ELR (cell line): ENCODE measurements around the gene DNAJC8.
A peak's percentile ranks its signal among the peaks of the same experiment; 100 is the strongest.

Source experiments
- DNase-seq: peaks from one replicate; pipeline ENCODE4 v3.0.0-alpha.2; 2015; ENCODE audit warnings: low read depth

DNAJC8 gene

DNA sequence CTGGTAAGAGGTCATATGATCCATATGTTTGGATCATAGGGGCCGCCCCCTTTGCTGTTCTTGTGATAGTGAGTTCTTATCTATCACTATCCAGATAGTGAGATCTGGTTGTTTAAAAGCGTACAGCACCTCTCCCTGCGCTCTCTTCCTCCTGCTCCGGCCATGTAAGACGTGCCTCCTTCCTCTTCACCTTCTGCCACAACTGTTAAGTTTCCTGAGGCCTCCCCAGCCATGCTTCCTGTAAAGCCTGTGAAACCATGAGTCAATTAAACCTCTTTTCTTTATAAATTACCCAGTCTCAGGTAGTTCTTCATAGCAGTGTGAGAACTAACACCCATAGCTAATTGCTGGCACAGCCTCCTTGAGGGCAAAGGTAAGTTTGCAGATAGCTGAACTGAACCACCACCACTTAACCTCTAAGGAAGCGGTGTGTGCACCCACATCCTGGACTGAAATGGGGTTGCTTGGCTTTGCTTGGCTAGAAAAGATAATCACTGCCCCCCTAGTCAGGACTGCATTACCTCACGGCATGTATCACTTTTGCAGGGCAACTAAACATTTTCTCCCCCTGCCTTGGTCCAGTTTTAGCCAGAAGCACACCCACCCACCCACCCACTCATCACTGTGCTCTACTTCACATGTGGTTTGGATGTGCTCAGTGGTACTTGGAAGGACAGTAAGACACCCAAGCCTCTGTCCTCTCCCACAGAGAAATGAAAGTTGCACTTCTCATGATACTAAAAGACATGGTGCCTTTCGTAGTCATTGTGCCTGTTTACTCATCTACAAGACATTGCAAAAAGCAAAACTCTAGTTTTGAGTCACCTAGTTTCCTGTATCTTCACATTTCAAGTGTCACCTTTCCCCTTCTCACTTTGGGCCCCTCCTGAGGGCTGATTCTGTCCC, 33.2 kb downstream of the DNAJC8 start:
- DNase-seq, result no peak

DNA sequence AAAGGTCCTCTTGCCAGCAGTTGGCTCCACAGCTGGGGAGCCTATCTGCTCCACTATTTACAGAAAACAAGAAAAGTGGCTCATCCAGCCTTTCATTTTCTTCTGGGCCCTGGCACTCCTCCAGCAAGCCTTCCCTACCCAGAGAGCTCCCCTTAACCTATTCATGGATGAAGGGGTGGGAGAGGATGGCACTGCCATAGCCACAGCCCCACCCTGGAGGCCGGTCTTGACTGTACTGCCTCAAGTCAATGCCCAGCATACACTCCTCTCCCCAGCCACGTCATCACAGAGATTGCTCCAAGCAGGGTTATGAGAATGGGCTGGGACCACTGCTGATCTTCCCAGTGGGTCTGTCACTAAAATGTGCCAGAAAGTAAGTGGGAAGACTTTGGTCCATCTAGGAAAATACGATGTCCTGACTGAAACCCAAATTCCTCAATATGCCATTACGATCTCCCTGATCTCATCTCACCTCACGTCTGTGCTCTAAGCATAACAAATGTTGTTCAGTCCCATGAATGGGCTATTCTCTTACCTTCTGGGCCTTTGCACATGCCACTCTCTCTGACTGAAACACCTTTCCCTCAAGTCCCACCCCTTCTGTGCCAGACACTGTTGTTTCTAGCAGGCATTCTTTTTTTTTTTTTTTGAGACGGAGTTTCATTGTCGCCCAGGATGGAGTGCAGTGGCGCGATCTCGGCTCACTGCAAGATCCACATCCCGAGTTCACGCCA, 35.0 kb downstream of the DNAJC8 start:
- DNase-seq, result no peak

DNA sequence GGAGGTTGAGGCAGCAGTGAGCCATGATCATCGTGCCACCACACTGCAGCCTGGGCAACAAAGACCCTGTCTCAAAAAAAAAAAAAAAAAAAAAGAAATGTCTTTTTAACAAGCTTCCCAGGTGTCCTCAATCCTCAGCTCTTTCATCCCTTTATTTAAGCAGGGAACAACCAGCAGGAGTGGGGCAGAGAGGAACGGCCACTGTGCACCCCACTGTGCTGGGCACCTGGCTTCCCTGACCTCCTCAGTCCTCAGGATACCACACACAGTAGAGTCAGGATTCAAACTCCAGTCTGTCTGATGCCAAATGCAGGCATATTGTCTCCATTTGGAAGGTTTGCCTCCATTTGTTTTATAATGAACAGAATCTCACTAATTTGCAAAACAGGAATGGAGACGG, 36.5 kb downstream of the DNAJC8 start:
- no peak for DNase-seq

DNA sequence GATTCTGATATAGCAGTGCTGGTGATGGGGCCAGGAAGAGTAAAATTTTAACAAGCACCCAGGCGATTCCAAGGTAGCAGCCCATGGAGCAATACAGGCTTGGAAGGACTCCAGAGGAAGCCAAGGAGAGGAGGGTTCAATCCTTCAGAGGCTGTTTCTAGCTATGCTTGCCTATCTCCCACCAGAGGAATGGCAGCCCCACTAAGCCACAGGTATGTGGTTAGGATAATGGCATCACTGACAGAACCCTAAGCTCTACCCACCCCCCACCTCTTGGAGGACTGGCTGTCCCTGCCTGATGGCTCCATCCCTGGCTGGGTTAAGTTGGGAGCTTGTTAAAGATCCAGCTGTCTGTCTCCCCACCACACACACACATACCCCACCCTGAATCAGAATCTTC, 37.0 kb downstream of the DNAJC8 start:
- DNase-seq, result no peak

DNA sequence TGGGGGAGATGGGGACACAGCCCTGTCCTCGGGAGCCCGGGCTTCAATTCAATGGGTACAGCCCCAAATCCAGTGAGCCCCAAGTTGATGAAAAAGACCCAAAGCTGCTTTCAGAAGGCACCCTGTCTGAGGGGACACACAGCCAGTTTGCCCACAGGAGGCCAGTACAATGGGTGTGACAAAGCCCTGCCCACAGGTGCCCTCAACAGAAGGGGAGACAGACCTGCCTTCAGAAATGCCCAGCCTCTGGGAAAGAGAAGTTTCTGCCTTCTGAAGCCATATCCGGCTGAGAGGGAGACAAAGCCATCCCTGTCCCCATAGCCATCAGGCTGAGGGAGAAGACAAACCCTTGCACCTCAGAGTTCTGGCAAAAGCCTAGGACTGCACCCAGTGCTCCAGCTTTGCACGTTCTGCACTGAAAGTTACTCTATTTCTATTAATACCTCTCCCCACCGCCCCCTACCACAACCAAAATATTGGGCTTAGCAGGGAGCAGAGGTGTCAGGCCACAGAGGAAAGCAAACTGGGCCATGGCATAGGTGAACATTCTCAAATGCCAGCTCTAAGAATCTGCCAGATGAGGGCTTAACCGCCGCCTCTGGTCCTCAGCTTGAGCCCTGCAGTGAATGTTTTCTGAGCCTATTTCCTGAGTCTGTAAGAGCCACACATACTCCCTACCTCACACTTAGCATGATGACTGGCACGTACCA, 38.3 kb downstream of the DNAJC8 start:
- no peak for DNase-seq

- no peak for DNase-seq
Measured at GRCh38 chr1:28193701-28194161, 39.1 kb downstream of the DNAJC8 start.

- no peak for DNase-seq
Measured at GRCh38 chr1:28190996-28191645, 41.7 kb downstream of the DNAJC8 start.

- DNase-seq, result peak; percentile 21
Measured at GRCh38 chr1:28190337-28190979, 42.4 kb downstream of the DNAJC8 start.

DNA sequence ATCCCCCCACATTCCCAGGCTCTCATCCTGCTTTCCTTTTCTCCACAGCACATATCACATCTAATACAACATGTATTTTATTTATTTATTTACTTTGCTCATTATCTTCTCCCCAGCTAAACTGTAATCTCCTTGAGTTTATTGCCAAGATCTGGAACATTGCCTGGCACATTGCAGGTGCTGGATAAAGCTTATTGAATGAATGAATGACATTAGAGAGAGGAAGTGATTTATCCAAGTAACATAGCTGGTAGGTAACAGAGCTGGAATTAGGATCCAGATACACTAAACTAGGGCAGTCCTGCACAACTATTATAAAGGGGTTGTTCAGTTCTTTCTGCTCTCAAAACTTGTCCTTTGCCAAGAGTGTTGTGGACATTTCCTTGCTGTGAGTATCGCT, 47.8 kb downstream of the DNAJC8 start:
- DNase-seq, result no peak

DNA sequence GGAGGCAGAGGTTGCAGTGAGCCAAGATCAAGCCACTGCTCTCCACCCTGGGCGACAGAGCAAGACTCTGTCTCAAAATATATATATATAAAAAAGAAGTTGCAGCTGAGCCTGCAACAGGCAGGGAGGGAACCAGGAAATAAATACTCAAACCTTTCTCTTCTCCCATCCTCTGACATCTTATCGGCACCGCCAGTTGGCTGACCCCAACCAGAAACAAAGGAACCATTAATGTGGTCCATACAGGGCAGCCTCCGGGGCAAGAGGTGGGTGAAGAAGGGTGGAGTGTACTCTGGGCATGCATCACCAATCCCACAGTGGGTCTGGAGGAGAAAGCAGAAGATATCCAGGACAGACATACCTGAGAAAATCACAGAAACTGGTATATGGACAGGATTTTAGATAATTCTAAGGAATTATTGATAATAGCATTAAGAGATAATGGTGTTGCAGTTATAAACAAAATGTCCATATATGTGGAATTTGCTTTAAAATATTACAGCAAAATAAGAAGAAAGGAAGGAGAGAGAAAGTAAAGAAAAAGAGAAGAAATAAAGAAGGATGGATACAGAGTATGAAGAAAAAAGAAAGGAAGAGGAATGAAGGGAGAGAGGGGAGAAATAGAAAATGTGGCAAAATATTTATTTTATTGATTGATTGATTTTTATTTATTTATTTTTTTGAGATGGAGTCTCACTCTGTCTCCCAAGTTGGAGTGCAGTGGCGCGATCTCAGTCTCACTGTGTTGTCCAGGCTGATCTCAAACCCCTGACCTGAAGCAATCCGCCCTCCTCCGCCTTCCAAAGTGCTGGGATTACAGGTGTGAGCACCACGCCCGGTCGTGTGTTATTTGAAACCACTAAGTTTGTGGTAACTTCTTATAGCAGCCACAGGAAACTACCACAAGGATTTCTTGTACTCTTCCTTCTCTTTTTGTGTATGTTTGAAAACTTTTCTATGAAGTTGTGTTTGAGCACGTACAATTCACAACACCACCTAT, 52.2 kb downstream of the DNAJC8 start:
- DNase-seq, result no peak

- no peak for DNase-seq
Measured at GRCh38 chr1:28178690-28179485, 53.9 kb downstream of the DNAJC8 start.

DNA sequence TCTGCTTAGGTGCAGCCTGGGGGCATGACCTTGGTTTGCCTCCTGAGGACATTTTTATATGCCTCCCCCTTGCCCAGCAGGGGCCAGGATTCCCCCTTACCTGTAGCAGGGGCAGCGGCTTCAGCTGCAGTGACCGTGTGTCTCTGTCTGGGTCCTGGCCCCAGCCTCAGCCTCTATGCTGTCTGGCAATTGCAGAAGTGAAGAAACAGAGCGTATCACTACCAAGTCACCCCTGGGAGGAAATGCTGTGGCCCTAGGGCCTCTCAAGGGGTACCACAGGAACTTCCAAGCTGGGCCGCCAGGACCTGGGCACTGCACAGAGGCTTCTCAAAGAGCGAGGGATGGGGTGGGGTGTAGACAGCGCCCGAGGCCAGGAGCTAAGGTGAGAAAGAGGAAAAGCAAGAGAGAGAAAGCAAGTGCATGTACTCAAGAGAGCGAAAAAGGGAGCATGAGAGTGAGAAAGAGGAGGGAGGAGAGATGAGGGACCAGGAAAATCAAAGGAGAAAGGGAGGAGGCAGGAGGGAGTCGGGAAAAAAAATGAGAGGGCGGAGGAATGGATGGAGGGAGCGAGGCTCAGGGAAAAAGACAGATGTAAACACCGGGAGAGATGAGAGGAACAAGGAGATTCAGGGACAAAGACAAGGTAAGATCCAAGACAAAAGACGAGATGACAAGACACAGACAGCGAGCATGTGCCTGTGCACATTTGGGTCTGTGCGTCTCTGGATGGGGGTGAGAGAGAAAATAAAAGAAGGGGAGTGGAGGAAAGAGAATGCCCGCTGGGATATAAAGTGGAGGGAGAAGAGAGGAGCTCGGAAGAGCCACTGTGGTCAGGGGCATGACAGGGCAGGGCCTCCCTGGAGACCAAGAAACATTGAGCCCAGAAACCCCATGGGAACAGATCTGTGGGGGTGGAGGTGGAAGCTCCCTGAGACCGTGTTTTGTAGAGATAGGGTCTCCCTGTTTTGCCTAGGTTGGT, 56.0 kb downstream of the DNAJC8 start, which contains the start of gene PTAFR:
Gene PTAFR, minus strand, starts transcription at position 199 of the 979 bp plus-strand sequence. CDS start 25,669 bp downstream, outside the sequence.
- no peak for DNase-seq

- DNase-seq, result no peak
Measured at GRCh38 chr1:28175955-28176485, 56.8 kb downstream of the DNAJC8 start.

DNA sequence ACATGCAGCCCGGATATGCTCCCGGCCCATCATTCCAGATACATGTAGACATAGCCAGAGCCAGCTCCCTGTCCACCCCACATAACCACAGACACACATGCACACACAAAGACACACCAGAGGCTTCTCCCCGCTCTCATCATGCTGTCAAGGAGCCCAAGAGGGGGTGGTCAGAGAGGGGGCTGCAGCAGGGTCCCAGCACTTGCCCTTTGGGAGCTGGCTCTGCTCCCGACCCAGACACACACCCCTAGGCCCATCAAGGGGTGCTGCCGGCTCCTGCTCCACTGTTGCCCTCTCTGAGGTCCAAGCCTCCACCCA, 58.9 kb downstream of the DNAJC8 start:
- no peak for DNase-seq

- peak; percentile 27 for DNase-seq
Measured at GRCh38 chr1:28173151-28173979, 59.5 kb downstream of the DNAJC8 start.

- no peak for DNase-seq
Measured at GRCh38 chr1:28172713-28173150, 60.1 kb downstream of the DNAJC8 start.

DNA sequence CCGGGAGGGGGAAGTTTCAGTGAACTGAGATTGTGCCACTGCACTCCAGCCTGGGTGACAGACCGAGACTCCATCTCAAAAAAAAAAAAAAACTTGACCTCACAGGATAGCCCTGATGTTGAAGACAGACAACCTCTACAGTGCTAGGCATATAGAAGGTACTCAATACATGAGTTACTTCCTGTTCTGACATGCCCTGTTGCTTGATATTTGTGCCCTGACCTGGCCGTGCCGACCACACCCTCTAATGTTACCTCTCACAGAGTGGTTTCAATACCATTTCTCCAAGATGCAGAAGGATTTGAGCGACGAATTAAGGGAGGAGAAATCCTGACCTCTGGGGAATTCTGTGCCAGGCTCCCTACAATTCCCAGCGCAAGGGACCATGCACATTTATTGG, 61.6 kb downstream of the DNAJC8 start:
- DNase-seq, result no peak
